WI38 (cell line): ENCODE measurements around the gene CACNA2D3.

Experiments used
- H3K4me3 ChIP-seq: 2 replicates; pipeline ENCODE4 v1.5.1; 2011; ENCODE audit warnings: low read depth, mild to moderate bottlenecking, control low read depth, low read length
- TF ChIP-seq, protein P1 (sequence below): IDR thresholded peaks from 2 replicates; pipeline ENCODE4 v1.5.1; 2012; ENCODE audit warnings: low read depth, mild to moderate bottlenecking, control low read depth, low read length

Gene CACNA2D3

DNA sequence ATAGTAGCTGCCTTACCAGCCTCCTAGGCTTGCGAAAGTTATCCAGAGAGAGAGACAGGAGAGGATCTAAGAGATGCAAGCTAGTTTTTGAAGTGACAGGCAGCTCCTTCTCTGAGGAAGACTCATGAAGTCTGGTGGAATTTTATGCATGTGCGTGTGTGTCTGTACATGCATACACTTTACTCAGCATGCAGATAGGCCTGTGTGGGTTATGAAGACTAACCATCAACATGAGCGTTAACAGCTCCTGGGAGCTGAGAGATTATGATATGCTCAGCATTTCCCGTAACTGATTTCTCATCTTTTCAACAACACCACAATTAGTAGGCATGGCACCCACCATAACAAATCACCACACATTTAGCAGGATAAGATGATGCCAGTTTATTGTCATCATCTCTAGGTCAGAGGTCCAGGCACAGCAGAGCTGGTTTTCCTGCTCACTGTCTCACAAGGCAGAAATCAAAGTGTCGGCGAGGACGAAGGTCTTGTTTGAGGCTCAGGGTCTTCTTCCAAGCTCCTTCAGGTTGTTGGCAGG lies 239.5 kb downstream of the CACNA2D3 start:
- H3K4me3 ChIP-seq, result no peak overlapping the region

DNA sequence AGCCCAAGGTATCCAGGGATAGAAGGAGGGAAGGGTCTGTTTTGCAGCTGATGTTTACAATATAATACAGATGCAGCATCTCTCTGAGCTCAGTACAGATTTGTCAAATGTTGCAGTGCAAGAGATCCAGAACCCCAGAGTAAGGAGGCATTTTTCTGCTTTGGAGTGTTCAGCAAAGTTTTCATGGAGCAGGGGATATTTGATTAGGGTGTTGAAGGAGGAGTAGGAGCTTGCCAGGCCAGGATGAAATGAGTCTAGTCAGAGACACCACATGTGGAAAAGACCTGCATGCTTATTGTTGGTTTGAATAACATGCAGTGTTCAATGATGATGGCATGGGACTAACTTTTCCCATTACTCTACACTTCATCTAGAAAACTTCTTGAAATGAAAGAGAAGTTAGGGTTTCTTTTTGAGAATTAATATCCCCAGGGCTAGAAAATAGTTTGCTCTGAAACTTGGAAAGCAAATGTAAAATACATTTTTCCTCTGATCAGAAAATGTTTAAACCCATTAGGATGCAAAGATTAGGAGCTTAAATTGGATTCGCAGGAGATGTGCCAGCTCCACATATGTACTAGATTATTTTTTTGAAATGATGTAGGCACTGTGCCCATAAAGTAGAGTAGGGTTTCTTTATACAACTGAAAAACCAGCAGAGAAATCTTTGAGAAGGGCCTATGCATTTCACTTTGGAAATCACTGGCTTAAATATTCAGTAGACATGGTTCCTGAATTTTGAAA lies 243.8 kb downstream of the CACNA2D3 start:
- no peak overlapping the region for H3K4me3 ChIP-seq
- TF ChIP-seq, protein P1, sequence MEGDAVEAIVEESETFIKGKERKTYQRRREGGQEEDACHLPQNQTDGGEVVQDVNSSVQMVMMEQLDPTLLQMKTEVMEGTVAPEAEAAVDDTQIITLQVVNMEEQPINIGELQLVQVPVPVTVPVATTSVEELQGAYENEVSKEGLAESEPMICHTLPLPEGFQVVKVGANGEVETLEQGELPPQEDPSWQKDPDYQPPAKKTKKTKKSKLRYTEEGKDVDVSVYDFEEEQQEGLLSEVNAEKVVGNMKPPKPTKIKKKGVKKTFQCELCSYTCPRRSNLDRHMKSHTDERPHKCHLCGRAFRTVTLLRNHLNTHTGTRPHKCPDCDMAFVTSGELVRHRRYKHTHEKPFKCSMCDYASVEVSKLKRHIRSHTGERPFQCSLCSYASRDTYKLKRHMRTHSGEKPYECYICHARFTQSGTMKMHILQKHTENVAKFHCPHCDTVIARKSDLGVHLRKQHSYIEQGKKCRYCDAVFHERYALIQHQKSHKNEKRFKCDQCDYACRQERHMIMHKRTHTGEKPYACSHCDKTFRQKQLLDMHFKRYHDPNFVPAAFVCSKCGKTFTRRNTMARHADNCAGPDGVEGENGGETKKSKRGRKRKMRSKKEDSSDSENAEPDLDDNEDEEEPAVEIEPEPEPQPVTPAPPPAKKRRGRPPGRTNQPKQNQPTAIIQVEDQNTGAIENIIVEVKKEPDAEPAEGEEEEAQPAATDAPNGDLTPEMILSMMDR, result no peak

More for the DNA sequence above, 239.5 kb downstream of the CACNA2D3 start:
- TF ChIP-seq, protein P1, result no peak

DNA sequence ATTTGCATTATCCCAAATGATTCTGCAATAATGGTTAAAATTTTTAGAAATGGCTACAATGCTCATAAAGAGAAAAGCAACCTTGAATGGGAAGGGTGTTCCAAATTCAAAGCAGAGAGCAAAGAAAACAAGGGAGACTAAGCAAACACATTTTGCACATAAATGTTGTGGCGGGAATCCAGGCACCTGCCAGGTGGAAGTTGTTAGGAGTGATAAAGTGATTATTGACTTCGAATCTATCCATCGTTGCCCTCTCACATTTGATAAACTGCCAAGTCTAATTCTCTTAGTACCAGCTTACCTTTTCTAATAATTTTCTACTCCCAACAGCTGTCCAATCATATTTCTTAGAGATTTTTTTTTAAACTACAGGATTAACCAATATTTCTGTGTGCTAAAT lies 244.5 kb downstream of the CACNA2D3 start:
- no peak overlapping the region for H3K4me3 ChIP-seq
- TF ChIP-seq, protein P1, result no peak

DNA sequence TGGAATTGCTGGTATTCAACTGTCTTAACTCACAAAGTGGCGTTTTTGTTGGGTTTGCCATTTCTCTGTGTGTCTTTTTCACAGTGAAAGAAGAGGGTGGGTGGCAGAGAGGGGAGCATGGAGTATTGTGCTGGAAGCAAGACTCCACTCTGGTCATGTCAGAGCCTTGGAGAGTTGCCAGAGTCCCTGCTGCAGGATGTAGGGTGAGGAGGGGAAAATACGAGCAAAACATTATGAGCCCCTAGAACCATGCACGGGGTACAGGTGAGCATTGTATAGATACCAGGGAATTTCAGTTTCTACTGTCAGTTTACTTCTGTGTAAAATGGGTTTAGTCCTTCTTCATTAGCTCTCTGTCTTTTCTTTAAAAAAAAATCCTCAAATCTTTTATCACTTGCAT lies 249.9 kb downstream of the CACNA2D3 start:
- TF ChIP-seq, protein P1, result no peak
- H3K4me3 ChIP-seq, result no peak overlapping the region

DNA sequence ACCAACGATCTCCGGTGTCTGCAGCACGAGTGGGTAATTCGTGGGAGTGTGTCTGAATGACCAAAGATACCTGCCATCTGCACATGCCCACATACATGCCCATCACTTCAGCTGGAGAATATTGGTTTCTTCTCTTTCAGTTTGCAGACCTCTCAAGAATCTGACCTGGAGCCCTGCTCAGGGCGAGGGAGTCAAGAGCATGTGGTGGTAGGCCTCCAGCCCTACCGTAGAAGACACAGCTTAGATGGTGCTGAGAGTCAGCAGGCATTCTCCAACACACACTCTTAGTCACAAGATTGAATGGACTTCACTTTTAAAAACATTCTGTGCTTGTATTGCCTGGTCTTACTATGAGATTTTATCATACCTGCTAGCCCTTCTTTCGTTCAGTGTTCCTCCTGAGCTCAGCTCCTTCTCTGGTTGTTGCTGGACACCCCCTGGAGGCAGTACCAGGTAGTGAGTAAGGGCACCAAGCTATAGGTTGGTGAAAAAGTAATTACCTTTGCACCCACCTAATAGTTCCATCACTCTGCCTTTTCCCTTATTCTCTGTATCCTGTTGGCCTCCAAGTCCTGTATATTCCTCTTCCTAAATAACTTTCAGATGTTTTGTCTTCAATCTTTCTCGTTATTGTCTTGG lies 252.0 kb downstream of the CACNA2D3 start:
- no peak overlapping the region for H3K4me3 ChIP-seq
- TF ChIP-seq, protein P1, result no peak

DNA sequence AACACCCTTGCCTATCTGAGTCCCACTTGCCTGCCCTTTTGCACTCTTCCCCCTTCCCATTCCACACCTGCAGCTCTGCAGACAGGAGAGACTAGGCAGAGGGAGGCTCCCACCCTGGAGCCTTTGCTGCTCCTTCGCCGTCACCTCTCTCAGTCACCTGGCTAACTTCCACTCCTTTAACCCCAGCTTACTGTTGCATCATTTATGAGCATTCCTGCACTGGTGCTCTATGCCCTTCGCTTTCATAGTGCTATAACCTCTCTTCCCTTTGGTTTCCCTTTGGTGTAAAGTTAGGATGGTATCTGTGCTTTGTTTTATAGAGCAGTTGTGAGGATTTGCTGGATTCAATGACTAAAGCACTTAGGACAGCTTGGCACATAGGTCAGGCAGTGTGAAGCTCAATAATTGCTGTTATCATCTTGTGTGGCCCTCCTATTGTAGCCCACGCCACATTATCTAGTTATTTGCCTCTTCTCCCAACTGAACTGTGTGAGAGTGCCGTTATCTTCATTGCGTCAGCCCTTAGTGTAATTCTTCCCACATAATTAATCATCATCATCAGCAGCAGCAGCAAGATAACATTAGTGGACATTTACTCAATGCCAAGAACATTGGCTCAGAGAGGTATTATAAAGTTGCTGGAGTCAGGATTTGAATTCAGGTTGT lies 253.9 kb downstream of the CACNA2D3 start:
- no peak overlapping the region for H3K4me3 ChIP-seq
- TF ChIP-seq, protein P1, result no peak
